ENCODE results near the gene DCAF10.
"Not testable (repeated sequence)": the region's sequence is repeated elsewhere in the genome, so short reads cannot be mapped to it uniquely, and the experiment has no call there.

Gene DCAF10

GRCh38 chr9:37870799-37871176 lies 70.2 kb downstream of the DCAF10 start:
- DNase-seq, result no peak

GRCh38 chr9:37873955-37874354 lies 73.4 kb downstream of the DCAF10 start:
- DNase-seq, result no peak

- DNase-seq, result no peak
These were observed 75.8 kb downstream of the DCAF10 start for GRCh38 chr9:37876376-37876775.

- no peak for DNase-seq
These were observed 80.4 kb downstream of the DCAF10 start for GRCh38 chr9:37880916-37881479.

GRCh38 chr9:37887977-37888583 lies 87.5 kb downstream of the DCAF10 start:
- DNase-seq, result not testable (repeated sequence)

- no peak for DNase-seq
These were observed 88.9 kb downstream of the DCAF10 start for GRCh38 chr9:37889536-37889935.

GRCh38 chr9:37891042-37891441 lies 90.4 kb downstream of the DCAF10 start:
- not testable (repeated sequence) for DNase-seq

DNA sequence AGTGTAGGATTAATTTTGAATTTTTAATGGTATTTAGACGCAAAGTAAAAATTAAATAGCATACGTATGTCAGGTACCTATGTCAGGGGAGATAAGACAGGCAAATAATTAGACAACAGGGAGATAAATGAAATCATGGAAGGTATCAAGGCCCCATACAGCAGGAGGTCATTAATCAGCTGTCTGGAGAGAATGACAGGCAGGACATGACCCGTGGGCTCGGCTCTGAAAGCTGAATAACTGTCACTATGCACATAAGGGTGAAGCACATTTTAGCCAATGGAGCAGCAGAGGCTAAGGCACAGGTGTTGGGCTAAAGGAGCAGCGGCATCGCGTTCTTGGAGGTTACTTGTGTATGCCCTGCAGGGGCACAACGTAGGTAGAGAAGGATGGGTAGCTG lies 91.5 kb downstream of the DCAF10 start:
- DNase-seq, result no peak

GRCh38 chr9:37897665-37898064 lies 97.1 kb downstream of the DCAF10 start:
- DNase-seq, result no peak

- DNase-seq, result no peak
These were observed 98.4 kb downstream of the DCAF10 start for GRCh38 chr9:37899041-37899440.

- no peak for DNase-seq
These were observed 101.5 kb downstream of the DCAF10 start for GRCh38 chr9:37902131-37902530.

DNA sequence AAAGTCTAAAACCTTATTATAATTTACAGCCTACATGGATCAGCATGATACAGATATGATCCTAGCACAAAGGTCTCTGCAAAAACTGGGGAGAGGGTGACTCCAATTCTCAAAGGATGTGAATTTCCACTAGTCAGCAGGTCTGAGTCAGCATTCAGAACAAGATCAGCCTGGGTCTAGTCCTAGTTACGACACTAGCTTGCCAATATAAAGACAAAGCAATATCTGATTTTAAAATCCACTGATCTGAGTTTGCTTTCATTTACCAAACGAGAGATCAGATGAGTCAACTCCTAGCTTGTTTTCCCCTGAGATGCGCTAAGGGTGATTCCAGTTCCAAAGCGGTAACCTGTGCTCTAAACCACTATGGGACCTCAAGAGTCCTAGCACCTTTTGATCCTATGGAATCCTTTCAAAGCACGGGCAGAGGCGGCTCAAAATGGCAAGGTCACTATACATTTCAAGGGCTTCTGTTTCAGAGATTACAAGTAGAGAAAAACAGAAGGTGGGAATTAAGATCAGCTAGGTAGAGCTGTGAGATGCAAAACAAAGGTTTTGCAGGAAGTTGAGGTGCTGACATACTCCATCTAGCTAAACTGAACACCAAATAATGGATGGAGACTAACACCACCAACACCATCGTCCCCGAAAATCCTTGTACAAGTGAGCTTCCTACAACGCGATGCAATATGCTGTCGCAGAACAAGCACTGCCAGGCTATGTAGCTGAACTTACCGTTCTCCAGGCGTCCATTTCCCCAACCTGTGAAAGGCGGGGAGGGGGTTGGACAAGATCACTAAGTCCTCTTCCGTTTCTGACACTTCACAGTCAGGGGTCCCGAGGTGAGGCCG lies 102.4 kb downstream of the DCAF10 start:
- DNase-seq, result peak; percentile 61

DNA sequence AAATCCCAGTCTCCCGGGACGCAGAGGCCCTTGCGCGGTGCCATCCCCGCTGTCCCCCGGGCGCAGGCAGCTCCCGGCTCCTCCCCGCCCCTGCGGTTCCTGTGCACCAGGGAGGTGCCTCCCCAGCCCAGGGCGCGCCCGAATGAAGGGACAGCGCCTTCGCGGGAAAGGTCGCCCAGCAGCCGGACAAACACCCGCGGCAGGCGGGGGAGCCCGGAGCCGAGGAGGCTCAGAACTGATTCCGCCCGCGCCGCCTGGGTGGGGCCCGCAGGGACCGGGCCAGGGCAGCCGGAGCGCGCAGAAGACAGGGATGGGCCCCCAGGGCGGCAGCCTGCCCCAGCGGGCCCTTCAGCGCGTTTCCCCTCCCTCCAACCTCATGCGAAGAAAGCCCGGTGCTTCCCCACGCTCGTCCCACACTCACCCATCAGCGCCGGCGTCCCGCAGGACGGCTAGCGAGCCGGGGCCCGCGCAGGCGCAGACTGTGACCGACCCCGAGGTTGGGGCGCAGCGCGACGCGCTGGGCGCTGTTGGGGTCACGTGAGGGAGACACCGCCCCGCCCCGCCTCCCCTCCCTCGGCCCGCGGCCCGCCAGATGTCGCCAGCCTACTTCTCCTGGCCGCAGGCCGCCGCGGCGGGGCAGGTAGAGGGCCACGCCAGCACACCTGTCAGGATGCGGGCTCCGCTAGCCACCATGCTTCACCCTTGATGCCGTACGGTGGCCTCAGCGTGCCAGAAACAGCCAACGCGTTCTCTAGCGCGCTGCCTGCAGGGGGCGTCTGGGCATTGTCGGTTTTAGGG lies 103.2 kb downstream of the DCAF10 start, which contains the start of gene SLC25A51:
SLC25A51 (minus strand) TSS at position 481 of the 798 bp plus-strand sequence. CDS start 15,577 bp downstream, outside the sequence.
- DNase-seq, result peak; percentile 75

- DNase-seq, result no peak
These were observed 104.0 kb downstream of the DCAF10 start for GRCh38 chr9:37904445-37905130.

- no peak for DNase-seq
These were observed 104.5 kb downstream of the DCAF10 start for GRCh38 chr9:37905131-37905505.

DNA sequence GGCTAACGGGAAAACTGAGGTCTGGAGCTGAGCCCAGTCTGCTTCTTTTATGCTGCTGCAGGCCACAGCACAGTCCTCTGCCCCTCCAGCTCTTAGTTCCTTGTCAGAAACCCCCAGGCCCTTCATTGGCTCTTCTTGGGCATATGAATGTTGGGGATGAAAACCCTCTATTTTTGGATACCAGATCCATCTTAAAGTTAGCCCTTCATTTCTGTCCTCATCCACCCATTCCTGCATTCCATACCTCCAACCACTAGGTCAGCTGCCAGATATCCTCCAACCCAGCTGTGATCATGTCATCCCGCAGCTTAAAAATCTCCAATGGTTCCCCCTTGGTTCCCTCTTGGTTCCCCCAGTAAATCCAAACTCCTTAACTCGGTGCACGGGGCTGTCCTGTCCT lies 105.2 kb downstream of the DCAF10 start:
- no peak for DNase-seq

- DNase-seq, result no peak
These were observed 106.0 kb downstream of the DCAF10 start for GRCh38 chr9:37906312-37907239.

DNA sequence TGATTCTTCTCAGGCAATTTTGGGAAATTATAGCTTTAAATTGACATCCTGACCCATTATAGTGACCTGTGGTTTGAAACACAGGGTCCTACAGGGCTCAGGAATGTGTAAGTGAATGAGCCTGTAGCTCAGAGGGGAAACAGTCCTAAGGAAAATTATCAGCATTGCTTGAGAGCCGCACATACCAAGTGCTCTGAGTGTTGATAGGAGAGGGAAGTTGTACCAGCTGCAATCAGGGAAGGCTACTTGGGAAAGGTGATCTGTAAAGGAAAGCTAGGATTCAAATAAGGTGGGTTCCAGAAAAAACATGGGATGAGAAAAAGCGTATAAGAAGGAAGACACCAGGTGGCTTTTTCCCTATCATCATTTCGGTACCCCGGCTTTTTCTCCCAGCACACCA lies 107.7 kb downstream of the DCAF10 start:
- no peak for DNase-seq

DNA sequence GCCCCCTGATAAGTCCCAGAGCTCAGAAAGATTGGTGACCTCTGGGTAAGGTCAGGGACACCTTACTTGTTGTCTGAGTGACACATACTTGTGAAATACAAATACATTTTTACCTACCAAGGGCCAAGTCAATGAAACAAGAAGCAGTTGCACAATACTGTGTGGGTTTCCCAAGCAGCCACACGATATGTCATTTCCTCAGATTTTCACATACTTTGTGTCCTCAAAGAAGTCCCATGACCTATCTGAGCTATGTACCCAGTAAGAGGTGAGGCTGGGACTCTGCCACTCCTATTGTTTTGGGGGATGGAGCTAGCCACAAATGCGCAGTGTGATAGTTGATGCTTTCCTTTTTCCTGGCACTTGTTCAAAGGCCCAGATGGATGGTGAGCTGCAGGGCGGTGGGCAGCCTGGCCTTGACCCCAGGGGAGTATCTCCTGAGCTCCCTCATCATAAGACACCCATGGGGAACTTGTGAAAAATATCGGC lies 108.1 kb downstream of the DCAF10 start:
- DNase-seq, result no peak

- DNase-seq, result no peak
These were observed 108.7 kb downstream of the DCAF10 start for GRCh38 chr9:37909326-37909725.

GRCh38 chr9:37909836-37910235 lies 109.2 kb downstream of the DCAF10 start:
- DNase-seq, result not testable (repeated sequence)

All from kidney glomerular epithelial cell (primary cell).